ENCODE results near the gene PSAPL1.

Gene PSAPL1

DNA sequence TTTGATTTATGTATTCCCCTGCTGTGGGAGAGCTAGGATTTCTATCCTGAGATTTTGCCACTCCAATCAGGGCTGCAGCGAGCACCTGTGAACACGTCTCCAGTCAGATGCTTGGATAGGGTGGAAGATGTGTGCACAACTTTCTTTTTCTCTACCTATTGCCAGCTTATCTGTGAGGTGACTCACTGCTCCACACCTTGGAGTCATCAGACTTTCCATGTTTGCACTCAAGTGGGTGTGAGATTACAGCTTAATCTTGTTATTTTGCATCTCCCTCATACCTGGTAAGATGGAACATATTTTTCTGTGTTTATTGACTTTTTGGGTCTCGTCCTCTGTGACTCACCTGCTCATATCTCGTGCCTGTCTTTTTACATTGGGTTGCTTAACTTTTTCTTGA lies 32.2 kb downstream of the PSAPL1 start:
- Histone ChIP-seq H3K27me3 (ENCODE audit: control insufficient read depth, insufficient read depth, low read length) (0 out of 2 replicates have a peak, but pooled peaks cover 4% of the 10 kb centered on the region), H3K9me3 (ENCODE audit: control insufficient read depth, insufficient read depth, low read depth, low read length) (no peaks in the 10 kb centered on the region), H3K27ac (ENCODE audit: low read depth, low read length) (no peak overlapping the region), H3K9ac (ENCODE audit: low read length) (no peak overlapping the region), H3K4me1 (ENCODE audit: control insufficient read depth, insufficient read depth, low read length) (peaks cover 3% of the 10 kb centered on the region; the same call in 1 of the 2 replicates), H3K36me3 (ENCODE audit: control insufficient read depth, insufficient read depth, low read length) (no peaks in the 10 kb centered on the region), H3K4me3 (ENCODE audit: low read depth, low read length) (no peak overlapping the region)

DNA sequence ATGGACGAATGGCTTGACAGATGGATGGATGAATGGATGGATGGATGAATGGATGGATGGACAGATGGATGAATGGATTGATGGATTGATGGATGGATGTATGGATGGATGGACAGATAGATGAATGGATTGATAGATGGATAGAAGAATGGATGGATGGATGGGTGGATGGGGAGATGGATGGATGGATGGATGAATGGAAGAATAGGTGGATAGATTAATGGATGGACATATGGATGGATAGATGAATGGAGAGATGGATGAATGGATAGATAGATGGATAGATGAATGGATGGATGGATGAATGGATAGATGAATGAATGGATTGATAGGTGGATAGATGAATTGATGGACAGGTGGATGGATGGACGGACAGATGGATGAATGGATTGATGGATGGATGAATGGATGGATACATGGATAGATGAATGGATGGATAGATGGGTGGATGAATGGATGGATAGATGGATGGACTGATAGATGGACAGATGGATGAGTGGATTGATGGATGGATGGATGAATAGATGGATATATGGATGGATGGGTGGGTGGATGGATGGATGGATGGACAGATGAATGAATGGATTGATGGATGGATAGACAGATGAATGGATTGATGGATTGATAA lies 33.9 kb downstream of the PSAPL1 start:
- Histone ChIP-seq H3K27me3 (ENCODE audit: control insufficient read depth, insufficient read depth, low read length) (0 out of 2 replicates have a peak, but pooled peaks cover 4% of the 10 kb centered on the region), H3K9me3 (ENCODE audit: control insufficient read depth, insufficient read depth, low read depth, low read length) (no peaks in the 10 kb centered on the region), H3K4me1 (ENCODE audit: control insufficient read depth, insufficient read depth, low read length) (peaks cover 3% of the 10 kb centered on the region; the same call in 1 of the 2 replicates), H3K36me3 (ENCODE audit: control insufficient read depth, insufficient read depth, low read length) (no peaks in the 10 kb centered on the region), H3K27ac (ENCODE audit: low read depth, low read length) (no peak overlapping the region), H3K9ac (ENCODE audit: low read length) (no peak overlapping the region), H3K4me3 (ENCODE audit: low read depth, low read length) (no peak overlapping the region)

DNA sequence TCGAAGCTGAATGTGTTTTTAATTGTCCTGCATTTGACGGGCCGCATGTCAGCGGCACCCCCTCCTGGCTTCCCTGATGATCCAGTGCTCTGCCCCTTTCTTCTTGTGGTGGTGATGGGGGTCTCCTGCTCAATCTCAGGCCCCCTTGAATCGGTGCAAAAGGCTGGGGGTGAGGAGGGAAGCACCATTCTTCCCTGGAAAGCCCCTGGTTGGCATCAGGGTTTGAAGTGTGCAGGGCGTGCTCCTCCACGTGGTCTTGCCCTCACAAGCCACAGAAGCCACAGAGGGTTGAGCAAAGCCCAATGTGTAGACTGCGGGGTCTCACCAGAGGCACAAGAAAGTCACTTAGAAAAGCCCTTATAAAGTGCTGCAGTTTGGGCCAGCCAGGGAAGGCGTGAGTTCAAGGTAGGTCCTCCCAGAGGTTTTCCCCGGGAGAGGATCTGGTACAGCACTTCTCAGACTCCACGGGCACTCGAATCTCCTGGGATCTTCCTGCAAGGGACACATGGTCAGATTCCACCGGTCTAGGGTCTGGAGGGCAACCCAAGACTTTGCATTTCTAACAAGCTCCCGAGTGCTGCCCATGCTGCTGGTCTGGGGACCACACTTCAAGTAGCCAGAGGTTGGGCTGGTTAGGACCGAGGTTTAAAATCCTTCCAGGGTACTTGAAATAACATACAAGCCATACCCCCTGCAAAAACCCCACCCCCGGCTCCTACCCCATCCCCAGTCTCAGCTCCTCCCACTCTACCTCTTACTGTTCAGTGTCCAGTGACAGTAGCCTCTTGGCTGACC lies 35.1 kb downstream of the PSAPL1 start:
- Histone ChIP-seq H3K27me3 (ENCODE audit: control insufficient read depth, insufficient read depth, low read length) (0 out of 2 replicates have a peak, but pooled peaks cover 4% of the 10 kb centered on the region), H3K36me3 (ENCODE audit: control insufficient read depth, insufficient read depth, low read length) (no peaks in the 10 kb centered on the region), H3K9ac (ENCODE audit: low read length) (no peak overlapping the region), H3K4me3 (ENCODE audit: low read depth, low read length) (no peak overlapping the region), H3K9me3 (ENCODE audit: control insufficient read depth, insufficient read depth, low read depth, low read length) (no peaks in the 10 kb centered on the region), H3K27ac (ENCODE audit: low read depth, low read length) (no peak overlapping the region), H3K4me1 (ENCODE audit: control insufficient read depth, insufficient read depth, low read length) (peaks cover 3% of the 10 kb centered on the region; the same call in 1 of the 2 replicates)

DNA sequence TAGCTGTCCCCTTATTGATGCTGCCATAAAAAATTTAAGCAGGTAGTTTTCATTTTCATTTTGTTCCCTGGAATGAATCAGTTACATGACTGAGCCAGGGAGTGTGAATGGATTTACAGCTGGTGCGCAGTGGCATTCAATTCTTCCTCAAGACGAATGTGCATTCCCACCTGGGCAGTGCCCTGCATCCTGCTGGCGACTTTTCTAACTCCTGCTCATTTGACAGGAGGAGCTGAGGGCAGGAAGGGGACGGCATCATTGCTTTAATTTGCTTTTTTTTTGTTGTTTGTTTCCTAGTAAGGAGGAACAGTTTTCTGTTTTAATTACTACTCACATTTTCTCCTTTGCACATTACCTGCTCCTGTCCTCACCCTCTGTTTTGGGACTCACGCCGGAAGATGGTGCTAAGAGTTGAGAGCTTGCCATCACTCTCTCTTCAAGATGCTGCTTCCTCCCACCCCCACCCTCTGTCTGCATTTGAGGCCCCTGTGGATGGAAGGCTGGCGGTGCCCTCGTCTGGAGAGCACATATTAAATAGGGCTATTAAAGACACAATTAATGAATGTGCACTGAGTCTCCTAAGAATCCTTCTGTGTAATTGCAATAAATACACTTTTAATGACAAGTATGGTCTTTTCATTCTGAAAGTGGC lies 35.8 kb downstream of the PSAPL1 start:
- H3K4me1 ChIP-seq (ENCODE audit: control insufficient read depth, insufficient read depth, low read length): peaks cover 3% of the 10 kb centered on the region; the same call in 1 of the 2 replicates
- H3K27me3 ChIP-seq (ENCODE audit: control insufficient read depth, insufficient read depth, low read length): 0 out of 2 replicates have a peak, but pooled peaks cover 4% of the 10 kb centered on the region
- H3K9ac ChIP-seq (ENCODE audit: low read length): no peak overlapping the region
- no peaks in the 10 kb centered on the region for H3K36me3 ChIP-seq (ENCODE audit: control insufficient read depth, insufficient read depth, low read length)
- no peak overlapping the region for H3K4me3 ChIP-seq (ENCODE audit: low read depth, low read length)
- H3K9me3 ChIP-seq (ENCODE audit: control insufficient read depth, insufficient read depth, low read depth, low read length): no peaks in the 10 kb centered on the region
- H3K27ac ChIP-seq (ENCODE audit: low read depth, low read length): no peak overlapping the region

DNA sequence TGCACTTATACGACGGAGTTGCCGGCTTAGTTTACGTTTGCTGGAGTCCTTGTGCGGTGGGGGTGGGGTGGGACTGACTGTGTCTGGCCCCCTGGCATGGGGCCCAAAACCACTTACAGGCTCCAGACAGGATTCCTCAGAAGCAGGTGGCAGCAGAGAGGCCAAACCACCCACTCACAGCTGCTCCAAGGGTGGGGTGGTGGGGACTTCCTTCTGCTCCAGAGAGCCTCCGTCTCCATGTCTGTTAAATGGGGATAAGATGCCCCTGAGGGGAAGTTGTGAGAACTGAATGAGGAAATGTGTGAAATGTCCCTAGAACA lies 36.7 kb downstream of the PSAPL1 start:
- 0 out of 2 replicates have a peak, but pooled peaks cover 2% of the 10 kb centered on the region for H3K27me3 ChIP-seq (ENCODE audit: control insufficient read depth, insufficient read depth, low read length)

DNA sequence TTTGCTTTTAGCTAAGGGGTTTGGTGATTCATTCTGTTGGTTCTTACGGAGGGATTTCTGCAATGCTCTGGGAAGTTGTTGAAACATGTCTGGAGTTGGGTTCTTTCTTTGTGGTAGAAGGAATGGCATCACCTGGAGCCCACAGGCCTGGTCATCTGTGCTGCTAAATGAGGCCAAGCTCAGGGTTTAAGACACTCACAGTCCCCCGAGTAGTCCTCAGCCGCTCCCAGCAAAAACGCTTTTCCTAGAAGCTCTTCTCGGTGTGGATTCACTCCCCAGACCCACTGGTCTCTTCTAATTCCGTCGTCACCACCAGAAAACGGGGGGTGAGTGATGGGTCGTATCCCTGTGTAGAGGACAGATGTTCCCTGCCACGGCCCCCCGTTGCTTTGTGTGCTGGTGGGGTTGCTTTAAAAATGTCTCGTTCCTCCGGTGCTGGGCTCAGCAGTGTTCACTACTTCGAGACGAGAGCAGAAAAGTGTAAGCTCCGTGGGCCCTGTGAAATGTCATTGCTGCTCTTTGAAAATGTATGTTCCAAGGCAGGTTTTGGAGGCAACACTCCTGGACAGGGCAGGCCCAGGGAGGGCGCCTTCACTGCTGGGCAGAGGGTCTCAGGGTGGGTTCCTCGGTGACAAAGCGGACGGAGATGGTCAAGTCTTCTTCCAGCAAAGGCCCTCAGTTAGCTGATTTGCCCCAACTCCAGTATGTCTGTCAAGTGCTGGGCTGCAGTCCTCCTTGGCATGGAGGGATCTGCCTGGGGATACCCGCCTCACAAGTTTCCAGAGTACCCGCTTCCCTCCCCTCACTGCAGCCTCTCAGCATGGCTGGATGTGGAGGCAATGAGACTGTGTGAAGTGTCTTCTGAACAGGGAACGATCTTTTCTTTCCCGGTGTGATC lies 37.3 kb downstream of the PSAPL1 start:
- H3K9ac ChIP-seq (ENCODE audit: low read length): no peak overlapping the region
- H3K4me3 ChIP-seq (ENCODE audit: low read depth, low read length): no peak overlapping the region
- H3K27ac ChIP-seq (ENCODE audit: low read depth, low read length): no peak overlapping the region
- peaks cover 3% of the 10 kb centered on the region; the same call in 1 of the 2 replicates for H3K4me1 ChIP-seq (ENCODE audit: control insufficient read depth, insufficient read depth, low read length)
- no peaks in the 10 kb centered on the region for H3K27me3 ChIP-seq (ENCODE audit: control insufficient read depth, insufficient read depth, low read length)
- no peaks in the 10 kb centered on the region for H3K9me3 ChIP-seq (ENCODE audit: control insufficient read depth, insufficient read depth, low read depth, low read length)
- no peaks in the 10 kb centered on the region for H3K36me3 ChIP-seq (ENCODE audit: control insufficient read depth, insufficient read depth, low read length)

More for the DNA sequence above, 36.7 kb downstream of the PSAPL1 start:
- Histone ChIP-seq H3K4me1 (ENCODE audit: control insufficient read depth, insufficient read depth, low read length) (peaks cover 3% of the 10 kb centered on the region; the same call in 1 of the 2 replicates), H3K9me3 (ENCODE audit: control insufficient read depth, insufficient read depth, low read depth, low read length) (no peaks in the 10 kb centered on the region), H3K4me3 (ENCODE audit: low read depth, low read length) (no peak overlapping the region), H3K27ac (ENCODE audit: low read depth, low read length) (no peak overlapping the region), H3K36me3 (ENCODE audit: control insufficient read depth, insufficient read depth, low read length) (no peaks in the 10 kb centered on the region), H3K9ac (ENCODE audit: low read length) (no peak overlapping the region)

DNA sequence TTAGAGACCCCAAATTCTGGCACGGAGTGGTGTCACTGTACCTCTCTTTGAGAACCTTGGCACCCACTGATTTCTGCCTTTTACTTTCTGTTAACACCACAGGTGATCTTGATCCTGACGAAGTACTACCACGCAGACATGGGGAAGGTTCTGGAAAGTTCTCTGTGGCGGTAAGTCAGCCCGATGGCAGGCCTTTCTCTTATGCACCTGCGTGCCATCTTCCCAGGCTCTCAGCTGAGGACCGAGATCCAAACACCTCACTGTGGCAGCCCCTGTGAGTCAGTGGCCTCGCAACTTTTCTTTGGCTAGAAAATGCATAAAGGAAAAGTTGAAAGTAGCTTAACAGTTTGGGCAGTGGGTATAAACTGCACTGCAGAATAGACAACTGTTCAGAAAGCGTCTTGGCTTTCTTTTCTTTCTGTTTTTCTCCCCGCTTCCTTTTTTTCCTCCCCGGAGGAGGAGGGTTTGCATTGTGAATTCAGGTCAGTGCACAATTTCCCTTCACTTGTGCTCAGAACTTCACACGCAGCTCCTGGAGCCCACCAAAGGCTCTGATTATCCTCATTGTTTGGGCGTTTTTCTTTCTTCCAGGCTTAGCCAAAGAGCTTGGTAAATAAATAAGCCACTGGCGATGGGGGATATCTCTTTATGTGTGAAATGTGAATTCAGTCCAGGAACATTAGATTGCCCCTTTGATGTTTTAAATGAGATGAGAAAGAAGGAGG lies 38.4 kb downstream of the PSAPL1 start:
- Histone ChIP-seq H3K9ac (ENCODE audit: low read length) (no peak overlapping the region), H3K9me3 (ENCODE audit: control insufficient read depth, insufficient read depth, low read depth, low read length) (no peaks in the 10 kb centered on the region), H3K36me3 (ENCODE audit: control insufficient read depth, insufficient read depth, low read length) (no peaks in the 10 kb centered on the region), H3K4me1 (ENCODE audit: control insufficient read depth, insufficient read depth, low read length) (peaks cover 3% of the 10 kb centered on the region; the same call in 1 of the 2 replicates), H3K4me3 (ENCODE audit: low read depth, low read length) (no peak overlapping the region), H3K27me3 (ENCODE audit: control insufficient read depth, insufficient read depth, low read length) (no peaks in the 10 kb centered on the region), H3K27ac (ENCODE audit: low read depth, low read length) (no peak overlapping the region)

DNA sequence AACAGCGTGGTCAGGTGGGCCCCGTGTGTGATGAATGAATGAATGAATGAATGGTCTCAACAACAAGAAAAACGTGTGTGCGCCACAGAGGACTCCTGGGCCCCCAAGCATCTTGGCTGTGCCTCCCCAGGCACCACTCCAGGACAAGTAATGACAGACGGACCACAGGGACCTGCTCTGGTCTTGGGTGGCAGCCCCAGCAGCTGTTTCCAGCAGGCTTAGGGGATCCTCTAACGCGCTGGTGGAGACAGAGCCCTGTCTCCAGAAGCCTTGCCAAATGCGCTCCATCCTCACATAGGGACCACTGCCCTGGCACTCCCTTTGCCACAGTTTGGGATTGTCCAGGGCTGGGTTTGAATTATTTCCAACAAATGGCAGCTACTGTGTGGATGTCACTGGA lies 39.1 kb downstream of the PSAPL1 start:
- Histone ChIP-seq H3K27ac (ENCODE audit: low read depth, low read length) (no peak overlapping the region), H3K4me3 (ENCODE audit: low read depth, low read length) (no peak overlapping the region), H3K9ac (ENCODE audit: low read length) (no peak overlapping the region), H3K27me3 (ENCODE audit: control insufficient read depth, insufficient read depth, low read length) (no peaks in the 10 kb centered on the region), H3K4me1 (ENCODE audit: control insufficient read depth, insufficient read depth, low read length) (peaks cover 3% of the 10 kb centered on the region; the same call in 1 of the 2 replicates), H3K36me3 (ENCODE audit: control insufficient read depth, insufficient read depth, low read length) (no peaks in the 10 kb centered on the region), H3K9me3 (ENCODE audit: control insufficient read depth, insufficient read depth, low read depth, low read length) (no peaks in the 10 kb centered on the region)

DNA sequence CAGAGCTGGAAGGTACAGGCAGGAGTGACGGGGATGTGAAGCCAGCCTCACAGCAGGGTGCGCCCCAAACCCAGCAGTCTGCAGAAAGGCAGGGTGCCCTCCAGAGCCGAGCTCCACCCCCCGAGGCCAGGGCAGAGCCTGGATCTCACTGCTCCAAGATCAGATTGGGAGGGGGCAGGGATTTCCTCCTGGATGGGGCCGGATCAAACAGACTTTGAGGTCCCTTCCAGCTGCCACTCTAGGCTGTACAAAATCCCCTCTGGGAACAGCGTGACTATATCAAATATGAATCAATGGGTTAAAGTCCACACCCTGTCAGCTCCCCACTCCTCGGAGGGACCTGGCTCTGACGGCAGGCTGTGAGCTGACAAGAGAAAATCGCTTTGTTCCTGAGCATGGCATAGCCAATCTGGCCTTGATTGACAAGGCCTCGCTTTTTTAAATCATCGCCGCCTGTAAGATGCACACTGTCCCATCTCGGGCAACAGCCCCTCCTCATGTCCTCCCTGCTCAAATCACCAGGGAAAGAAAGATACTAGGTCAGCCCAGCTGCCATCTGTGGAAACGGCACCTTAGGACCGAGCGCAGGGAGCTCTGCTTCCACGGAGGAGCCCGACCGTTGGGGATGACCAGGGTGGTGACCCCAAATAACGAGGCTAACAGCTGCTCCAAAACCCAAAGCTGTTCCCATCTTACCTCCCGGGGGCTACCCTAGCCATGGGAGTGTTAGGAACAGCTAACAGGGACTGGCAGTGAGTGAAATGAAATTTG lies 39.9 kb downstream of the PSAPL1 start:
- Histone ChIP-seq H3K9ac (ENCODE audit: low read length) (no peak overlapping the region), H3K4me3 (ENCODE audit: low read depth, low read length) (no peak overlapping the region), H3K4me1 (ENCODE audit: control insufficient read depth, insufficient read depth, low read length) (peaks cover 3% of the 10 kb centered on the region; the same call in 1 of the 2 replicates), H3K27ac (ENCODE audit: low read depth, low read length) (no peak overlapping the region), H3K36me3 (ENCODE audit: control insufficient read depth, insufficient read depth, low read length) (no peaks in the 10 kb centered on the region), H3K27me3 (ENCODE audit: control insufficient read depth, insufficient read depth, low read length) (no peaks in the 10 kb centered on the region), H3K9me3 (ENCODE audit: control insufficient read depth, insufficient read depth, low read depth, low read length) (no peaks in the 10 kb centered on the region)

Measured in HUES6 (cell line).